Activated CD8-positive, alpha-beta memory T cell treated with anti-CD3 and anti-CD28 coated beads for 36 hours (primary cell): ENCODE measurements around the gene SYT12. TPM values are rescaled to one million over a fixed set of nuclear protein-coding genes. Genes with fewer than 3 reads are reported as not detected.

Experiments used
- CTCF ChIA-PET: fragments of 350-600 bp; sonication (Branson Sonifier 250); formaldehyde crosslinking; loops from one replicate; lab custom pipeline; 2021; ENCODE audit warnings: antibody characterized with exemption; lab: Charles Lee
- POLR2A ChIA-PET: fragments of 350-600 bp; sonication (Branson Sonifier 250); formaldehyde crosslinking; loops from one replicate; lab custom pipeline; 2021; ENCODE audit warnings: antibody characterized with exemption; lab: Charles Lee
- total RNA-seq, 2 experiments: library from RNA; stranded (reverse); gene quantifications; one replicate each; pipeline ENCODE4 v1.2.3, GENCODE V29; 2021

The SYT12 gene
- total RNA-seq, 2 experiments from 2014 or later, result not detected

DNA sequence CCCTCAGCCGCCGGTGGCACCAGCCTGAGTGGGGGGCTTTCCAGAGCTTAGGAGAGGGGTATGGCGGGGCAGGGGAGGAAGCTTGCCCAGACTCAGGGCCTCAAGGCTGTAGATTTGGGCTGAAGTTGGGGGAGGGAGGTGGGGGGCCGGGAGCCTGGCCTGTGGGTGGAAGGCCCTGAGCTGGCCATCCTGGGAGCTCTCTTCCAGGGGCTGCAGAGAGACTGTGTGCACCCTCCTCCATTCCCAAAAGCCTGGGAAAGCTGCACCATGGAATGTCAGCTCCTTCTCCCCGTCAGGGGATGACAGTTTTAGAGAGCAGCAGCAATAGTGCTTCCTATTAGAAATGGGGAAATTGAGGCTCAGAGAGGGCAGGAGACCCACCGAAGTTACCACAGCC is 1.0 kb downstream of the SYT12 start:
- POLR2A ChIA-PET, result interaction anchor here (0.5 kb wide), 1 partner anchor 80 kb away, joined by 9 read pairs; no protein-coding TSS in a partner anchor
- CTCF ChIA-PET, result interaction anchor here (1.0 to 1.5 kb wide), 2 partner anchors 13 to 48 kb away, joined by 3 to 4 read pairs; partner anchors contain the start of gene C11orf86

DNA sequence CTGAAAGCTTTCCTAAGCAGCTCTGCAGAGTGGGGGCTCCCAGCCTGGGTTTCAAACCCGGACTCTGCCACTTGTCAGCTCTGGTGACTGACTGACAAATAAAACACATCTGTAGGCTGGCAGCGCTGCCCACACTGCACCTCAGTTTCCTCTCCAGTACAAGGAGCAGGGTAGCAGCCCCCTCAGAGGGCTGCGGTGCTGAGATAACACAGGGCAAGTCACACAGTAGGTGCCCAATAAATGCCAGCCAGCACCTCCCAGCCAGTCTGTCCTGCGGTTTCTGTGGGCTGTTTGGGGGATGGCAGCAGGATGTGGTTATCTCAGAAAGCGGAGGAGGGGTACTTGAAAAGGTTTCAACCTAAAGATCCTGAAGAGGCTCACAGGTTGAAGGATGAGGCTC is 1.5 kb downstream of the SYT12 start:
- POLR2A ChIA-PET, result no interaction called here
- CTCF ChIA-PET, result interaction anchor here (1.0 to 1.5 kb wide), 2 partner anchors 14 to 49 kb away, joined by 3 to 4 read pairs; partner anchors contain the start of gene C11orf86

DNA sequence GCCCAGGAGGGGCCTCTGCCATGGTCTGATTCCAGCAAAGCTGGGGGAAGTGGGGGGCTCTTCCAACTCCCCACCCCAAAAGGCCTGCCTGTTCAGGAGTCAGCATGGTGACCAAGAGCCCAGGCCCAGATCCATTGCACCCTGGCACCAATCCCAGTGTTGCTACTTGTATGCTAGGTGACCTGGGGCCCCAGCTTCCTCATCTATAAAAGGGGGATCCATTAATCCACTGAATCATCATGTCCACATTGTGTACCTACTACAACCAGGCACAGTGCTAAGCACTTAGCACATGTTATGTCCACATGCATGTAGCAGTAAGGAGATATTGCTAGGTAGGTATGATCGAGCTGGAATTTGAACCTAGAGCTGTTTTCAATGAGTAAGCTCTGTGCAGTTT is 2.0 kb downstream of the SYT12 start:
- ChIA-PET CTCF (interaction anchor here (0.8 to 1.5 kb wide), 2 partner anchors 49 to 59 kb away, joined by 4 read pairs; partner anchors contain the start of gene C11orf86), POLR2A (no interaction called here)

DNA sequence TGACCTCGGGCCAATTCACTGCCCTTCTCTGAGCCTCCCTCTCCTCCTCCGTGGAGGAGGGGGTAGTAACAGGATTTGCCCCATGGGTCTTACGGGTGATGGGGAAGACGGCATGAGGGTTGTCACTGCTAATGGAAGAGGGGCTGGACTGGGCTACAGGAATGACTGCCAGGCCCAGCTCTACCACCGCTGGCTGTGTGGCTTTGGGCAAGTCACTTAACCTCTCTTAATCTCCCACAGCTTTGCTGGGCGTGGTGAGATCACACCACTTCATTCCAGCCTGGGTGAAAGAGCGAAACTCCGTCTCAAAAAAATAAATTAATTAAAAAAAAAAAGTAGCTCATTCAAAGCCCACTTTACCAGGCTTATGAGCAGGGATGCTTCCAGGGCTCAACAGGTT is 2.8 kb downstream of the SYT12 start:
- ChIA-PET CTCF (interaction anchor here (0.8 to 1.5 kb wide), 2 partner anchors 50 to 58 kb away, joined by 4 read pairs; partner anchors contain the start of gene C11orf86), POLR2A (no interaction called here)

DNA sequence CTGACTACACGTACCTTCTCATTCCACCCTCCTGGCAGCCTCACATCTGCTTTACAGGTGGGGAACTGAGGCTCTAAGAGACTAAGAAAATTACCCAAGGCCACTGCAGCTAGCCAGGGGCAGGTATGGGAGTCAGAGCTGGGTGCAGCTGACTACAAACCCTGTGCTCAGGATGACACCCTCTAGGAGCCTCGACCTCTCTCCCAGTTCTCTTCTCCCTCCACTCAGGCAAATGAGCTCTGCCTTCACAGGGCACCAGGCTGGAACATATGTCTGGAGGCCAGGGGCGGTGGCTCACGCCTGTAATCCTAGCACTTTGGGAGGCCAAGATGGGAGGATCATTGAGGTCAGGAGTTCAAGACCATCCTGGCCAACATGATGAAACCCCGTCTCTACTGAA is 4.0 kb downstream of the SYT12 start:
- POLR2A ChIA-PET, result no interaction called here
- CTCF ChIA-PET, result no interaction called here

- POLR2A ChIA-PET, result no interaction called here
Measured at GRCh38 chr11:67027483-67027930, 4.6 kb downstream of the SYT12 start.

GRCh38 chr11:67027943-67028542 is 5.1 kb downstream of the SYT12 start:
- ChIA-PET CTCF (no interaction called here), POLR2A (no interaction called here)

More at GRCh38 chr11:67027483-67027930, 4.6 kb downstream of the SYT12 start:
- CTCF ChIA-PET, result no interaction called here

DNA sequence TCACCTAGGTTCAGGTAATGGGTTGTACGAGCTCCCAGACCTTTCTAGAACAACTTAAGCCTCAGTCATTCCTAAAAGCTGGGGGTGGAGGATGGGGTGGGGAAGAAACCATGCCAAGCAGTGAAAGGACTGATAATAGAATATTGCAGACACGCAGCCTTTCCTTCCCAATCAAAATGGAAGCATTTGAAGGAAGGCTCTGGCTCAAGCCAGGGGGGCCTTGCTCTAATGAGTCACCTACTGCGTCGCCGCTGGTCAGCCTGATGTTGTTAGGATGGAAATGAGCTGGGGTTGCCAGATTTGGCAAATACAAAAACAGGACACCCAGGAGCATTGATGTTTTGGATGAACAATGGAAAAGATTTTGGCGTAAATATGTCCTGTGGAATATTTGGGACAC is 6.2 kb downstream of the SYT12 start:
- ChIA-PET POLR2A (no interaction called here), CTCF (no interaction called here)

DNA sequence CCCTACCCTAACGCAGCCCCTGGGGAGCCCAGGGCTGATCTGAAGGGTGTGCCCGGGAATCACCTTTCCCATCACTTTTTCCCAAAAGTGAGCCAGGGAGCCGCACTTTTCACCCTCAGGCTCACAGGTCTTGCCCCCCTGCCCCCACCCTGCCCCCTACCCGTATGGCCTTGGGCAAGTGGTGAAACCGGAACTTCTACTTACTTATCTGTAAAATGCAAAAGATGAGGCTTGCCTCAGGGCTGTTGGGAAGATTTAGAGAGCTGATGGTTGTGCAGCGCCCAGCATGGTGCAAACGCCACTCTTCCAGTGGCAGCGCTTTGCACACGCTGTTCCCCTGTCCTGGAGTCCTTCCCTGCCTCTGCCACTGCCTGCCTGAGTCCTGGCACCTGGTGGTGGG is 8.0 kb downstream of the SYT12 start:
- ChIA-PET CTCF (no interaction called here), POLR2A (no interaction called here)

DNA sequence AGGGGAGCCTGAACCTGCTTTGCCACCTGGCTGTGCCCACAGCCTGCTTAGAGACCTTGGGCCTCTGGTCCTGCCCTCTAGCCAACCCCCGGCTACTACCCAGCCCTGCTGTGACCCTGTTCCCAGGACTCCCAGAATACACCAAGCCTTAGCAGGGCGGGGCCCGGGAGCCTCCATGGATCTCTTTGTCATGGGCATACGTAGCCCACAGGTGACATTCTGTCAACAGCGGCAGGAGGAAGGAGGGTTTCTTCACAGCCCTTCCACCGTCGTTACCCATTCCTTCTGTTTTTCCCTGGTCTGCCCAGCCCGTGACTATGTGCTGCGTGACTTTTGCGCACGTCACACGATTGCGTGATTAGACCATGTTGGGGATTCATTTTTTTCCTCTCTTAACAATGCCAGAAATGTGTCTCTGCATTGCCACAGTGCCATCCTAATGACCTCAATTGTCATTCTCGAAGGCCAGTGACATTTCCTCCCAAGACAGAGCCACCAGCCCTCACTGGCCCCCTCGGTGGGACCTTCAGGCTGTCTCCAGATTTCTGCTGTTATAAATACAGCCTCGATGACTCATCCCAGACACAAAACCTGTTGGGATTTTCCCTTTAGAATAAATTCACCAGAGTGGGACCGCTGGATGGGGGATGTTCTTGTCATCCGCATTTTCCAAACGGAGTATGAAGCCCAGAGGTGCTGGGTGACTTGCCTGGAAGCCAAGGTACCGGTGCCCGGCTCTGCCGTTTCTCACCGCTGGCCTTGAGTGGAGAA is 9.0 kb downstream of the SYT12 start:
- POLR2A ChIA-PET, result no interaction called here
- CTCF ChIA-PET, result no interaction called here

DNA sequence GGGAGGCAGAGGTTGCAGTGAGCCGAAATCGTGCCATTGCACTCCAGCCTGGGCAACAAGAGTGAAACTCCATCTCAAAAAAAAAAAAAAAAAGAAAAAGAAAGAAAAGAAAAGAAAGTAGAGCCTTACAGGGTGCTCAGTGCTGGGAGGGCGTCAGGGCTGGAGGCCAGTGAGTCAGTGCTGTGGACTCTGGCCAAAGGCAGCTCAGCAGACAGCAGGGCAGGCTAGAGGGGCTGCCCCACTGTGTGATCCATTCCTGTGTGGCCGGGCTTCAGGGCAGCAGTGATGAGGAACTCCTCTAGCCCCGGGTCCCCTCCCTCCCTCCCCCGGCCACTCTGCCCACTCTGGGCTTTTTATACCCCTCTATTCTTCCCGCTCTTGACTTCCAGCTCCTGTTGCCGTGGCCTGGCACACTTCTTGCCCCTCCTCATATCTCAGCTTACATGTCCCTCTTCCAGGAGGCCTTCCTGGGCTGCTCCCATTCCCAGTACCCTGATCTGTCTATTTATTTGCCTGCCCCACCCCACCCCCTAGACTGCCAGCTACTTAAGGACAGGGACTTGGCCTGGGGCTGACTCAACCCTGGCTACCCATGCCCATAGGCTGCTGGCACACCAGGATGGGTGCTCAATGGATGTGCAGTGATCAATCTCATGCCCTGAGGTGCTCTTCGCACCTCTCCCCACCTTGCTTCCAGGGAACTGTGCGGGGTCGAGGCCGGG is 10.1 kb downstream of the SYT12 start:
- CTCF ChIA-PET, result interaction anchor here (0.6 kb wide), 1 partner anchor 184 kb away, joined by 4 read pairs; no protein-coding TSS in a partner anchor
- POLR2A ChIA-PET, result no interaction called here

DNA sequence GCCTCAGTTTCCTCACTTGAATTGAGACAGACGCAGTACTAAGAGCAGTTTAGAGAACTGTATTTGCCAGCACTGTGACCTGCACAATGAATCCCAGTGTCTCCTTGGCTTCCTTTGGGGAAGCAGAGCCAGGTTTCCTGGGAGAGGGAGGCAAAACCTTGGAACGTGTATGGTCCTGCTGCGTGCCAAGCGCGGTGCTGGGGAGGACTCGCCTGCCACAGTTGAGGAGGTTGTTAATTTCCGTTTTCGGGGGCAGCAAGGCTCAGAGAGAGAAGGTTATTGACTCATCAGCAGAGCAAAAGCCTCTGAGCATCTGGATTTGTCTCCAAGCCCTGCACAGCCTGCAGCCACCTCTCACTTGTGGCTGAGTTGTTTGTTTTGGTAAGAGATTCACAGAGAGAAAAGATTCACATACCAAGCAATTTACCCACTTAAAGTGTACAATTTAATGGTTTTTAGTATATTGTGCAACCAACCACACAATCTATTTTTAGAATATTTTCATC is 10.8 kb downstream of the SYT12 start:
- POLR2A ChIA-PET, result no interaction called here
- CTCF ChIA-PET, result no interaction called here

GRCh38 chr11:67034350-67034749 is 11.4 kb downstream of the SYT12 start:
- POLR2A ChIA-PET, result no interaction called here
- CTCF ChIA-PET, result interaction anchor here (0.7 kb wide), 1 partner anchor 42 kb away, joined by 3 read pairs; no protein-coding TSS in a partner anchor

DNA sequence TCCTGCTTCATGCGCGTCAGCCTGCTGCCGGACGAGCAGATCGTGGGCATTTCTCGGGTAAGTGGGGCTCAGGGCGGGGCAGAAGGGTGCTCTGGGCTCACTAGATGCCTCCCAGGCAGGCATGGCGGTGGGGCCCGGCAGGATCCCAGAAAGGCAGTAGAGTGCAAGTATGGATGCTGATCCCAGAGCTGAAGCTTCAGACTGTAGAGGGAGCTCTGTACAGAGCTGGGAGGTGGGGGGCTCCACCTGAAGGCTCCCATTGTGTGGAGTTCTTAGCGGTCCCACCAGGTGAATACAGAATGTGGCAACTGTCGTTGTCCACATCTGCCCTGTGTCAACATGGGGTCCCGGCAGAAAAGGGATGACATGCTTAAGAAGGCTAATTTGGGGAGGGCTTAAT is 17.2 kb downstream of the SYT12 start:
- ChIA-PET CTCF (no interaction called here), POLR2A (no interaction called here)

GRCh38 chr11:67041602-67042001 is 18.7 kb downstream of the SYT12 start:
- POLR2A ChIA-PET, result no interaction called here
- CTCF ChIA-PET, result no interaction called here

DNA sequence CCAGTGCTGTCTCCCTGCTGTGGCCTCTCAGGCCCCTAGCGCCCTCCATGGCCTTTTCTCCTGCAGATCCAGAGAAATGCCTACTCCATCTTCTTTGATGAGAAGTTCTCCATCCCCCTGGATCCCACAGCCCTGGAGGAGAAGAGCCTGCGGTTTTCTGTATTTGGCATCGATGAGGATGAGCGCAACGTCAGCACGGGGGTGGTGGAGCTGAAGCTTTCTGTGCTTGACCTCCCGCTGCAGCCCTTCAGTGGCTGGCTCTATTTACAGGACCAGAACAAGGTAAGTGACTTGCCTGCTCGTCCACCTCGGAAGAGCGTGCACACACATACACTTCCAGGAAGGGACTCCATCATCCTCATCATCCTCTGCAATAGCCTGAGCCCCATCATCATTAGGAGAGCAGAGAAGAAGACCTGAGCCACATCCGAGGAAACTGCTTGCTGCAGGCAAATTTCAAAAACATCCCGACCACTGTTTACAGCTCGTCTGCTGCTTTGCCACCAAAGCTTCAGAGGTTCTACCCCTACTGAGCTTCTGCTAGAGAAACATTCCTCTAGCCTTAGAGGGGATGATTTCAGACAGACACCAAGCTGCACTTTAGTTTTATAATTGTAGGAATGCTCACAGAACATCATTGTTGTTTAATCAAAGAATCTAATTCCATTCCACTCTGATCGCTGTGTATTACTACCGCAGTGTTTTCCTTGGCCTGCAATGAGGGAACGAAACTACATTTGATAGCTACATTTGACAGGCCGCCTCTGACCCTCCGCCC is 20.8 kb downstream of the SYT12 start:
- CTCF ChIA-PET, result interaction anchor here (1.6 kb wide), 1 partner anchor 10 kb away, joined by 5 read pairs; no protein-coding TSS in a partner anchor
- POLR2A ChIA-PET, result no interaction called here

DNA sequence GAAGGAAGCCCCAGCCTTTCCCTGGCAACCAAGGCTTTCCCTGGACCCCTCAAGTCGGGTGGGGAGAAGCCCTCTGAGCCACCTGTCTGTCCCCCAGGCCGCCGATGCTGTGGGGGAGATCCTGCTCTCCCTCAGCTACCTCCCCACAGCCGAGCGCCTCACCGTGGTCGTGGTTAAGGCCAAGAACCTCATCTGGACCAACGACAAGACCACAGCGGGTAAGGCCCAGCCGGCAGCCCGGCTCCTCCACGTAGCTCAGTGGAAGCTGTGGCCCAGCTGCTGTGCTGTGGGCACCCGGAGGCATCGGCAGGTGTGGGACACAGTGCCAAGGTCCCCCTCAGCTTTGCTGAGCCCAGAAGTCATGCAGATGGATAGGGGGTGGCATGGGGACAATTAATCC is 21.6 kb downstream of the SYT12 start:
- CTCF ChIA-PET, result interaction anchor here (1.6 kb wide), 1 partner anchor 9 kb away, joined by 5 read pairs; no protein-coding TSS in a partner anchor
- POLR2A ChIA-PET, result no interaction called here

GRCh38 chr11:67045314-67045713 is 22.4 kb downstream of the SYT12 start:
- ChIA-PET CTCF (no interaction called here), POLR2A (no interaction called here)
